DOHH2 (cell line): ENCODE data around the gene WDR41.

ENCODE experiments used
- H3F3A ChIP-seq: fragments of 200-600 bp; sonication (generic), shearing (Covaris generic); 2 replicates; pipeline ENCODE4 v1.6.0; 2016; ENCODE audit warnings: antibody characterized with exemption, mild to moderate bottlenecking; ENCODE audit not compliant: control insufficient read depth, insufficient read depth
- H3K27ac ChIP-seq: fragments of 200-600 bp; sonication (generic); 2 replicates; pipeline ENCODE4 v1.5.1; 2014; ENCODE audit warnings: low read depth, mild to moderate bottlenecking, low read length, moderate library complexity
- H3K27me3 ChIP-seq: fragments of 200-600 bp; sonication (generic); 2 replicates; pipeline ENCODE4 v1.6.1; 2014; ENCODE audit warnings: mild to moderate bottlenecking, low read length, mixed read lengths; ENCODE audit not compliant: control insufficient read depth
- H3K36me3 ChIP-seq: fragments of 200-600 bp; sonication (generic); 2 replicates; pipeline ENCODE4 v1.6.1; 2014; ENCODE audit warnings: mild to moderate bottlenecking, low read length, moderate library complexity, mixed read lengths; ENCODE audit not compliant: control insufficient read depth
- H3K4me1 ChIP-seq: fragments of 200-600 bp; sonication (generic); 2 replicates; pipeline ENCODE4 v1.6.1; 2014; ENCODE audit warnings: mild to moderate bottlenecking, low read length, mixed read lengths; ENCODE audit not compliant: control insufficient read depth
- H3K4me2 ChIP-seq: fragments of 200-600 bp; sonication (generic); 2 replicates; pipeline ENCODE4 v1.6.0; 2014; ENCODE audit warnings: mild to moderate bottlenecking, low read length, moderate library complexity
- H3K4me3 ChIP-seq: fragments of 200-600 bp; sonication (generic); 2 replicates; pipeline ENCODE4 v1.5.1; 2014; ENCODE audit warnings: mild to moderate bottlenecking, low read length, mixed read lengths
- H3K79me2 ChIP-seq: fragments of 200-600 bp; sonication (generic); 2 replicates; pipeline ENCODE4 v1.6.1; 2014; ENCODE audit warnings: mild to moderate bottlenecking, low read length, mixed read lengths; ENCODE audit not compliant: control insufficient read depth
- H3K9me2 ChIP-seq: fragments of 200-600 bp; sonication (generic); replicated peaks from 2 replicates; pipeline ENCODE4 v1.6.1; 2014; ENCODE audit warnings: mild to moderate bottlenecking, low read length, mixed read lengths; ENCODE audit not compliant: control insufficient read depth
- H3K9me3 ChIP-seq: fragments of 200-600 bp; sonication (generic); 2 replicates; pipeline ENCODE4 v1.6.1; 2014; ENCODE audit warnings: antibody characterized with exemption, low read length, mixed read lengths; ENCODE audit not compliant: control insufficient read depth, insufficient read depth
- H4K20me1 ChIP-seq: fragments of 200-600 bp; sonication (generic); 2 replicates; pipeline ENCODE4 v1.6.0; 2014; ENCODE audit warnings: low read depth, mild to moderate bottlenecking, antibody characterized with exemption, low read length, moderate library complexity; ENCODE audit not compliant: control insufficient read depth, insufficient read depth
- EZH2phosphoT487 ChIP-seq: fragments of 200-600 bp; sonication (generic); IDR thresholded peaks from 2 replicates; pipeline ENCODE4 v1.6.1; 2017; ENCODE audit warnings: borderline replicate concordance, mild to moderate bottlenecking, antibody characterized with exemption, low read length, moderate library complexity, mixed read lengths
- TF ChIP-seq, protein P1 (sequence below): fragments of 200-600 bp; sonication (generic); IDR thresholded peaks from one replicate; pipeline ENCODE4 v1.5.1; 2014; ENCODE audit warnings: antibody characterized with exemption, mild to moderate bottlenecking, low read depth, low read length; ENCODE audit not compliant: poor library complexity, severe bottlenecking

WDR41 gene

DNA sequence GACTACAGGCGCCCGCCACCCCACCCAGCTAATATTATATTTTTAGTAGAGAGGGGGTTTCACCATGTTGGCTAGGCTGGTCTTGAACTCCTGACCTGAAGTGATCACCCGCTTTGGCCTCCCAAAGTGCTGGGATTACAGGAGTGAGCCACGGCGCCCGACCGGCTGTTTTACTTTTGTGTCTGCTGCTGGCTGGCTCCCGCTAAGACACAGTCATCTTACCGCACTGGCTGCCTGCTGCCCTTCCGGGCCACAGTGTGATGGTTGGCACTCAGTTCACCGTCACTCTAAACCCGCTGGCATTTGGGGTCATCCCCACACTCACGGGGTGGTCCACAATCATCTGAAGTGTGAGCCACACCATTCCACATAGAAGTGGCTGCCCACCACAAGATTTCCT, 93.7 kb downstream of the WDR41 start:
- no peaks in the 10 kb centered on the region for H3F3A ChIP-seq
- no peaks in the 10 kb centered on the region for H3K9me2 ChIP-seq
- no peaks in the 10 kb centered on the region for H3K9me3 ChIP-seq
- H3K4me3 ChIP-seq = no peak overlapping the region
- no peak overlapping the region for H3K27ac ChIP-seq
- TF ChIP-seq, protein P1, sequence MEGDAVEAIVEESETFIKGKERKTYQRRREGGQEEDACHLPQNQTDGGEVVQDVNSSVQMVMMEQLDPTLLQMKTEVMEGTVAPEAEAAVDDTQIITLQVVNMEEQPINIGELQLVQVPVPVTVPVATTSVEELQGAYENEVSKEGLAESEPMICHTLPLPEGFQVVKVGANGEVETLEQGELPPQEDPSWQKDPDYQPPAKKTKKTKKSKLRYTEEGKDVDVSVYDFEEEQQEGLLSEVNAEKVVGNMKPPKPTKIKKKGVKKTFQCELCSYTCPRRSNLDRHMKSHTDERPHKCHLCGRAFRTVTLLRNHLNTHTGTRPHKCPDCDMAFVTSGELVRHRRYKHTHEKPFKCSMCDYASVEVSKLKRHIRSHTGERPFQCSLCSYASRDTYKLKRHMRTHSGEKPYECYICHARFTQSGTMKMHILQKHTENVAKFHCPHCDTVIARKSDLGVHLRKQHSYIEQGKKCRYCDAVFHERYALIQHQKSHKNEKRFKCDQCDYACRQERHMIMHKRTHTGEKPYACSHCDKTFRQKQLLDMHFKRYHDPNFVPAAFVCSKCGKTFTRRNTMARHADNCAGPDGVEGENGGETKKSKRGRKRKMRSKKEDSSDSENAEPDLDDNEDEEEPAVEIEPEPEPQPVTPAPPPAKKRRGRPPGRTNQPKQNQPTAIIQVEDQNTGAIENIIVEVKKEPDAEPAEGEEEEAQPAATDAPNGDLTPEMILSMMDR = no peak
- TF ChIP-seq EZH2phosphoT487 = no peak
- H3K36me3 ChIP-seq = no peaks in the 10 kb centered on the region
- no peaks in the 10 kb centered on the region for H3K4me1 ChIP-seq
- H3K27me3 ChIP-seq = no peaks in the 10 kb centered on the region
- H3K79me2 ChIP-seq = no peaks in the 10 kb centered on the region
- no peaks in the 10 kb centered on the region for H4K20me1 ChIP-seq
- no peak overlapping the region for H3K4me2 ChIP-seq

GRCh38 chr5:77397686-77398292, 94.3 kb downstream of the WDR41 start:
- Histone ChIP-seq H3K79me2 (no peaks in the 10 kb centered on the region), H3K4me2 (no peak overlapping the region), H3K9me3 (no peaks in the 10 kb centered on the region), H3K4me1 (no peaks in the 10 kb centered on the region), H3K27ac (no peak overlapping the region), H3F3A (no peaks in the 10 kb centered on the region), H3K4me3 (no peak overlapping the region), H3K36me3 (no peaks in the 10 kb centered on the region), H3K9me2 (no peaks in the 10 kb centered on the region), H4K20me1 (no peaks in the 10 kb centered on the region), H3K27me3 (no peaks in the 10 kb centered on the region)
- TF ChIP-seq EZH2phosphoT487 = no peak
- TF ChIP-seq, protein P1 = no peak

DNA sequence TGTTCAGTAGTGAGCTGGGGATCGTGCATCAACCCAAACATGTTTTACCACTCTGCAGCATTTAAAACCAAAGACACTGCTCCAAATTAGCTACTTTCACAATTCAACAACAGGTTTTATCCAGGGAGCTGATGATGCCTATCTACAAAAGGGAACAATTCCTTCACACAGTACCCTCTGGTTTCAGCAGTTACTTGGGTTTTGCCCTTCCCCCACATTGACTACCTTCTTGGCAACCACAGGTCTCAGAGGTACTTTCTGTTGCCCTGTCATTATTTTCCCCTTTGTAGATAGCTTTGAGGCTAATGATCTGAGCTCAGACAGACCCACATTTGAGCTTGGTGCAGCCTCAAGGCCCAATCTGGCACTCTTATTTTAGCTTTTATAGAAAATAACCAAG, 96.1 kb downstream of the WDR41 start:
- no peak overlapping the region for H3K4me2 ChIP-seq
- no peaks in the 10 kb centered on the region for H3K36me3 ChIP-seq
- no peaks in the 10 kb centered on the region for H3K9me3 ChIP-seq
- no peaks in the 10 kb centered on the region for H3F3A ChIP-seq
- H3K4me1 ChIP-seq = no peaks in the 10 kb centered on the region
- TF ChIP-seq, protein P1 = no peak
- no peak for TF ChIP-seq EZH2phosphoT487
- H3K27ac ChIP-seq = no peak overlapping the region
- H3K79me2 ChIP-seq = no peaks in the 10 kb centered on the region
- no peaks in the 10 kb centered on the region for H4K20me1 ChIP-seq
- no peaks in the 10 kb centered on the region for H3K27me3 ChIP-seq
- H3K4me3 ChIP-seq = no peak overlapping the region
- no peaks in the 10 kb centered on the region for H3K9me2 ChIP-seq
